SJSA1 (cell line): ENCODE data around the gene NIPAL1. TPM values are rescaled to one million over a fixed set of nuclear protein-coding genes. Genes with fewer than 3 reads are reported as not detected.

ENCODE experiments used
- DNase-seq, 2 experiments: peaks; one replicate each; pipeline ENCODE4 v3.0.0-alpha.2; 2015 to 2020; ENCODE audit warnings: low spot score in 2 of 2, low read depth in 1 of 2
- H3K27ac ChIP-seq: fragments of 250-450 bp; sonication (Bioruptor Pico); 2 replicates; pipeline ENCODE4 v1.5.1; 2020; ENCODE audit warnings: mild to moderate bottlenecking, moderate library complexity
- H3K27me3 ChIP-seq: fragments of 250-450 bp; sonication (Bioruptor Pico); replicated peaks from 2 replicates; pipeline ENCODE4 v1.5.1; 2020; ENCODE audit warnings: mild to moderate bottlenecking, moderate library complexity
- H3K36me3 ChIP-seq: fragments of 250-450 bp; sonication (Bioruptor Pico); 2 replicates; pipeline ENCODE4 v1.5.1; 2020; ENCODE audit warnings: mild to moderate bottlenecking
- H3K4me1 ChIP-seq: fragments of 250-450 bp; sonication (Bioruptor Pico); replicated peaks from 2 replicates; pipeline ENCODE4 v1.6.1; 2021; ENCODE audit warnings: mild to moderate bottlenecking
- H3K4me3 ChIP-seq: fragments of 250-450 bp; sonication (Bioruptor Pico); 2 replicates; pipeline ENCODE4 v1.5.1; 2020; ENCODE audit warnings: mild to moderate bottlenecking
- H3K9me3 ChIP-seq: fragments of 250-450 bp; sonication (Bioruptor Pico); replicated peaks from 2 replicates; pipeline ENCODE4 v1.5.1; 2020; ENCODE audit warnings: mild to moderate bottlenecking
- total RNA-seq: library from RNA; depleted of rRNA; stranded (reverse); fragments of >200 nt; shearing (Covaris generic); gene quantifications from 2 replicates; pipeline ENCODE4 v1.2.3, GENCODE V29; 2014

NIPAL1 gene
- total RNA-seq, 1 experiment from 2014 or later = 2.4 TPM

- H3K36me3 ChIP-seq = no peaks in the 10 kb centered on the region
- DNase-seq = no peak
- H3K27ac ChIP-seq = no peak overlapping the region
- no peaks in the 10 kb centered on the region; the same call in 1 of the 2 replicates for H3K4me1 ChIP-seq
- H3K27me3 ChIP-seq = no peaks in the 10 kb centered on the region
- no peaks in the 10 kb centered on the region for H3K9me3 ChIP-seq
- H3K4me3 ChIP-seq = no peak overlapping the region
Measured at GRCh38 chr4:48012824-48013223, 3.7 kb upstream of the NIPAL1 start.

- Histone ChIP-seq H3K4me3 (no peak overlapping the region), H3K27me3 (no peaks in the 10 kb centered on the region), H3K9me3 (no peaks in the 10 kb centered on the region), H3K4me1 (no peaks in the 10 kb centered on the region; the same call in 1 of the 2 replicates), H3K27ac (no peak overlapping the region), H3K36me3 (no peaks in the 10 kb centered on the region)
- no peak for DNase-seq
Measured at GRCh38 chr4:48015216-48015615, 1.4 kb upstream of the NIPAL1 start.

GRCh38 chr4:48015678-48016077, 894 bp upstream of the NIPAL1 start:
- no peaks in the 10 kb centered on the region; the same call in 1 of the 2 replicates for H3K4me1 ChIP-seq
- no peaks in the 10 kb centered on the region for H3K27me3 ChIP-seq
- no peak overlapping the region for H3K27ac ChIP-seq
- H3K36me3 ChIP-seq = no peaks in the 10 kb centered on the region
- H3K4me3 ChIP-seq = no peak overlapping the region
- no peaks in the 10 kb centered on the region for H3K9me3 ChIP-seq
- DNase-seq = no peak

- H3K36me3 ChIP-seq = no peaks in the 10 kb centered on the region
- no peaks in the 10 kb centered on the region for H3K27me3 ChIP-seq
- peak overlapping the region; percentile 72 for H3K4me3 ChIP-seq
- H3K9me3 ChIP-seq = no peaks in the 10 kb centered on the region
- H3K27ac ChIP-seq = peak overlapping the region; percentile 79
- peaks cover 2% of the 10 kb centered on the region for H3K4me1 ChIP-seq
- peak; percentile 44 to 57 for DNase-seq
Measured at GRCh38 chr4:48017108-48017571, 568 bp downstream of the NIPAL1 start.

GRCh38 chr4:48018112-48018511, 1.5 kb downstream of the NIPAL1 start:
- no peak for DNase-seq
- Histone ChIP-seq H3K4me3 (no peak overlapping the region), H3K4me1 (peaks cover 8% of the 10 kb centered on the region), H3K27me3 (no peaks in the 10 kb centered on the region), H3K27ac (no peak overlapping the region), H3K9me3 (no peaks in the 10 kb centered on the region), H3K36me3 (no peaks in the 10 kb centered on the region)

- no peak overlapping the region for H3K27ac ChIP-seq
- H3K9me3 ChIP-seq = no peaks in the 10 kb centered on the region
- H3K36me3 ChIP-seq = no peaks in the 10 kb centered on the region
- DNase-seq = no peak
- peaks cover 19% of the 10 kb centered on the region for H3K4me1 ChIP-seq
- H3K4me3 ChIP-seq = no peak overlapping the region
- H3K27me3 ChIP-seq = no peaks in the 10 kb centered on the region
Measured at GRCh38 chr4:48021100-48021499, 4.5 kb downstream of the NIPAL1 start.

GRCh38 chr4:48022192-48022799, 5.7 kb downstream of the NIPAL1 start:
- no peaks in the 10 kb centered on the region for H3K27me3 ChIP-seq
- peak overlapping the region; percentile 15; the same call in 1 of the 2 replicates for H3K27ac ChIP-seq
- H3K36me3 ChIP-seq = no peaks in the 10 kb centered on the region
- peaks cover 19% of the 10 kb centered on the region for H3K4me1 ChIP-seq
- no peak overlapping the region for H3K4me3 ChIP-seq
- DNase-seq = peak in 1 of 2 experiments; percentile 10
- H3K9me3 ChIP-seq = no peaks in the 10 kb centered on the region

- no peaks in the 10 kb centered on the region for H3K9me3 ChIP-seq
- H3K27ac ChIP-seq = no peak overlapping the region
- H3K27me3 ChIP-seq = no peaks in the 10 kb centered on the region
- no peaks in the 10 kb centered on the region for H3K36me3 ChIP-seq
- peaks cover 26% of the 10 kb centered on the region for H3K4me1 ChIP-seq
- no peak for DNase-seq
- H3K4me3 ChIP-seq = no peak overlapping the region
Measured at GRCh38 chr4:48024522-48024921, 8.0 kb downstream of the NIPAL1 start.

GRCh38 chr4:48025005-48025404, 8.4 kb downstream of the NIPAL1 start:
- Histone ChIP-seq H3K9me3 (no peaks in the 10 kb centered on the region), H3K4me3 (no peak overlapping the region), H3K4me1 (peaks cover 26% of the 10 kb centered on the region), H3K36me3 (no peaks in the 10 kb centered on the region), H3K27me3 (no peaks in the 10 kb centered on the region), H3K27ac (no peak overlapping the region)
- peak in 1 of 2 experiments; percentile 13 for DNase-seq

GRCh38 chr4:48027653-48028052, 11.1 kb downstream of the NIPAL1 start:
- Histone ChIP-seq H3K27ac (no peak overlapping the region), H3K4me3 (no peak overlapping the region), H3K4me1 (peaks cover 19% of the 10 kb centered on the region), H3K27me3 (no peaks in the 10 kb centered on the region), H3K9me3 (no peaks in the 10 kb centered on the region), H3K36me3 (no peaks in the 10 kb centered on the region)
- no peak for DNase-seq

- Histone ChIP-seq H3K4me1 (peaks cover 19% of the 10 kb centered on the region), H3K27me3 (no peaks in the 10 kb centered on the region), H3K4me3 (no peak overlapping the region), H3K27ac (no peak overlapping the region), H3K36me3 (no peaks in the 10 kb centered on the region), H3K9me3 (no peaks in the 10 kb centered on the region)
- no peak for DNase-seq
Measured at GRCh38 chr4:48028696-48029095, 12.1 kb downstream of the NIPAL1 start.

- H3K4me1 ChIP-seq = peaks cover 8% of the 10 kb centered on the region
- no peak for DNase-seq
- H3K27me3 ChIP-seq = no peaks in the 10 kb centered on the region
- H3K9me3 ChIP-seq = no peaks in the 10 kb centered on the region
- H3K4me3 ChIP-seq = no peak overlapping the region
- no peaks in the 10 kb centered on the region for H3K36me3 ChIP-seq
- H3K27ac ChIP-seq = no peak overlapping the region
Measured at GRCh38 chr4:48030470-48030869, 13.9 kb downstream of the NIPAL1 start.

GRCh38 chr4:48031802-48032525, 15.4 kb downstream of the NIPAL1 start:
- no peaks in the 10 kb centered on the region for H3K9me3 ChIP-seq
- H3K27me3 ChIP-seq = no peaks in the 10 kb centered on the region
- no peak overlapping the region for H3K27ac ChIP-seq
- H3K36me3 ChIP-seq = no peaks in the 10 kb centered on the region
- no peak overlapping the region for H3K4me3 ChIP-seq
- peaks cover 8% of the 10 kb centered on the region for H3K4me1 ChIP-seq
- DNase-seq = no peak

GRCh38 chr4:48032721-48033120, 16.1 kb downstream of the NIPAL1 start:
- no peaks in the 10 kb centered on the region for H3K36me3 ChIP-seq
- DNase-seq = no peak
- H3K4me1 ChIP-seq = peaks cover 8% of the 10 kb centered on the region
- H3K27ac ChIP-seq = no peak overlapping the region
- no peak overlapping the region for H3K4me3 ChIP-seq
- no peaks in the 10 kb centered on the region for H3K9me3 ChIP-seq
- H3K27me3 ChIP-seq = no peaks in the 10 kb centered on the region
